GM21423 (cell line): ENCODE measurements around the gene CCNT2.
"Not testable (repeated sequence)": the region's sequence is repeated elsewhere in the genome, so short reads cannot be mapped to it uniquely, and the experiment has no call there.

ENCODE experiments used
- ATAC-seq: cut with Tn5 transposase; IDR thresholded peaks from one replicate; pipeline ENCODE4 v1.9.1; 2021; ENCODE audit warnings: mild to moderate bottlenecking, moderate library complexity; ENCODE audit not compliant: unreplicated experiment

The CCNT2 gene

GRCh38 chr2:134973241-134974138 lies 54.9 kb downstream of the CCNT2 start:
- peak; percentile 77 for ATAC-seq

GRCh38 chr2:134975281-134976009 lies 56.8 kb downstream of the CCNT2 start:
- no peak for ATAC-seq

- ATAC-seq = no peak
Observed at GRCh38 chr2:134976074-134976702, 57.6 kb downstream of the CCNT2 start.

- ATAC-seq = not testable (repeated sequence)
Observed at GRCh38 chr2:134977104-134977503, 58.5 kb downstream of the CCNT2 start.

- no peak for ATAC-seq
Observed at GRCh38 chr2:134979221-134979620, 60.6 kb downstream of the CCNT2 start.

- ATAC-seq = no peak
Observed at GRCh38 chr2:134980639-134981038, 62.0 kb downstream of the CCNT2 start.

- ATAC-seq = no peak
Observed at GRCh38 chr2:134982603-134983002, 64.0 kb downstream of the CCNT2 start.

GRCh38 chr2:134985061-134985460 lies 66.4 kb downstream of the CCNT2 start:
- no peak for ATAC-seq

GRCh38 chr2:134988994-134989605 lies 70.5 kb downstream of the CCNT2 start:
- ATAC-seq = no peak

GRCh38 chr2:134999521-134999920 lies 80.9 kb downstream of the CCNT2 start:
- ATAC-seq = no peak

GRCh38 chr2:135002836-135003235 lies 84.2 kb downstream of the CCNT2 start:
- no peak for ATAC-seq

GRCh38 chr2:135004005-135004746 lies 85.6 kb downstream of the CCNT2 start:
- peak; percentile 88 for ATAC-seq

- no peak for ATAC-seq
Observed at GRCh38 chr2:135005753-135006152, 87.1 kb downstream of the CCNT2 start.
